ENCODE measurements around the gene GDI1.

GDI1 gene

DNA sequence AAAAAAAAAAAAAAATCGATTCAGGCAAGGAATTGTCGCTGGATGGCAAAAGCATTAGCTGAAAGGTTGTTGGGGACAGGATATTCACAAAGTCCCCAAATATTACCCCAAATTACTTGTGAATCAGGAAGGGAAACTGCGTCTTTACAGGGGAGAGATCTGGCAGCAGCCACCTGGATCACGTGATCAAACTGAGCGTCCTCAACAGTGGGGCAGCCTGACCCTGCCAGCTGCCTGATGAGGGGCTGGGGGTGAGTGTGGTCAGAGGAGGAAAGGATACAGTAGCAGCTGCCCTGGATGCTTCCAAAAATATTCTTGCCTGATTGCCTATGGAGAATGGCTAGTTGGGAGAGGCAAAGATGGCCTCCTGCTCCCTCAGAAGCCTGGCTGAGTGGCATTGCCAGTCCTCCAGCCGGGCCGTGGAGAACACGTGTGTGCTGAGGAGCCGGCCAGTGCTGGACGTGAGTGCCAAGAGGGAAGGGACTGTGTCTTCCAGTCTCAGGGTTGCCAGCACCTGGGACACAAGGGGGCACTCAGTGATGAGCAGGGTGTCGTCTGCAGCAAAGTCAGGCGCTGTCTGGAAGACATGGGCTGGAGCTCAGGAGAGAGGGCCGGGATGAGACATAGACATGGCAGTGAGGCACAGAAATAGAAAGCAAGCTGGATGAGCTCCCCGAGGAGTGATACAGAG is 45.1 kb downstream of the GDI1 start:
- DNase-seq (ENCODE audit: low read depth in 2 of 2), result no peak

DNA sequence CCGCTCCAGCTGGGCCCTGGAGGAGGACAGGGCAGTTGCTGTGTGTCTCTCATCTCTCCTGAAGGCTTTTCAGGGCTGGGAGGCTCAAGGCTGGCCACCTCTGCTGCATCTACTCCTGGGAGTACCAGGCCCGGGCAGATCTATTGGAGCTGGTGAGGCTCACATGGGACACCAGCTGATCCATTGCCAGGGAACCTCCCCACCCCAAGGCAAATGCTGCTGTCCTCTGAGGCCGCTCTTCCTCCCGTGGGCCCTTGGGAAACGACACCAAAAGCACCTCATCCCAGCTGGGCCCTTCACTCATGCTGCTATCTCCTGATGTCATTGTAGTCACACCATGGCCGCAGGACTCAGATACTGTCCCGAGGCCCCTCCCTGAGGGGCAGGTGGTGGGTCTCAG is 45.8 kb downstream of the GDI1 start:
- no peak for DNase-seq (ENCODE audit: low read depth in 2 of 2)

DNA sequence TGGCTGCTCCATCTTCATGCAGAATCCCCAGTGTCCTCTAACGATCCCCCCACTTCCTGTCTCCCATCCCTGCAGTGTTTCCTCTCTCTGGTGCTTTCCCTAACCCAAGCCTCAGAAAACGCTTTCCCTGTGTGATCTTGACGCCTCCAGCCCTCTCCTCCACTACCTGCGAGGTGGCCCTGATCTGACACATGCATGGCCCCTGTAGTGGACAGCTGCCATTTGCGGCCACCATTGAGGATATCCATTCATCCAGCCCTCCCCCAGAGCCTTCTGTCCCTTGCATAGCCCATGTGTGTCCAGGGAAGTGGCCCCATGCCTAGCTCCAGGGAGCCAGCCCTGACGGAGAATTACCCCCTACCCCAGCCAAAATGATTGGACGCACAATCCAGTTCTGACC is 46.4 kb downstream of the GDI1 start:
- DNase-seq (ENCODE audit: low read depth in 2 of 2), result no peak

DNA sequence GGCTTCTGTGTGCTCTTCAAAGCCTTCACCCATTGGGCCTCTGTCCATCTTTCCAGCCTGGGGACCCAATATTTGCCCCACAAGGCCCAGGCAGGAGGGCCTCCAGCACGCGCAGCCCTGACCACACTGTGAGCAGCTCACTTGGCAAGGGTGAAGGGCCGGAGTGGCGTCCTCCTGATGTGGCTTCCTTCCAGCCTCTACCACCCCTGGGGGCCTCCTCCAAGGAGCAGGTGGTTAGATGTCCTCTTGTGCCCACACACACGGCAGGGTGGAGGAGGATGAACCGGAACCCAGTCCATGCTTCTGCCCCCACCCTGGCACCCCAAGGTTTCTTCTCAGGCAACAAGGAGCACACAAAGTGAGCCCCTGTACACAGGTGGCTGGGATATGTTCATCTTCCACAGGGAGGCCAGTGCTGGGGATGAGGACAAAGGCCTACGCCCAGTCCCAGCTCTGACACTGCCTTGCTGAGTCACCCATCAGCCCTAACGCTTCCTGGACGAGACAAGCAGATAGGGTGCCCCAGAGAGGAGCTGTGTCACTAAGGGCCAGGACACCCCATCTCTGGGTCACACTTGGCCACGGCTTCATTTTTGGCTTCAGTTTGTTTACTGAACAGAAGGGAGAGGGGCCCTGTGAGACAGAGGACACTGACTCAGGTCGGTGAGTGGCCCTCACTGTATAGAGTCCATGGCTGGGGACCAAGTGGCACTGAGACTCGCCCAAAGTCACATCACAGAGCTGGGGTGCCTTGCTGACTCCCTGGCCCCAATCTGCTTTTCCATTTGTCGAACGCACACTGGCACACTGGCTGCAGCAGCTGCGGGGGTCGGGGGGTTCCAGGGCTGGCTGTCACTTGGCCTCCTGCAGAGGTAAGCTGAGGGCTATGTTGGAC is 47.5 kb downstream of the GDI1 start:
- no peak for DNase-seq (ENCODE audit: low read depth in 2 of 2)

DNA sequence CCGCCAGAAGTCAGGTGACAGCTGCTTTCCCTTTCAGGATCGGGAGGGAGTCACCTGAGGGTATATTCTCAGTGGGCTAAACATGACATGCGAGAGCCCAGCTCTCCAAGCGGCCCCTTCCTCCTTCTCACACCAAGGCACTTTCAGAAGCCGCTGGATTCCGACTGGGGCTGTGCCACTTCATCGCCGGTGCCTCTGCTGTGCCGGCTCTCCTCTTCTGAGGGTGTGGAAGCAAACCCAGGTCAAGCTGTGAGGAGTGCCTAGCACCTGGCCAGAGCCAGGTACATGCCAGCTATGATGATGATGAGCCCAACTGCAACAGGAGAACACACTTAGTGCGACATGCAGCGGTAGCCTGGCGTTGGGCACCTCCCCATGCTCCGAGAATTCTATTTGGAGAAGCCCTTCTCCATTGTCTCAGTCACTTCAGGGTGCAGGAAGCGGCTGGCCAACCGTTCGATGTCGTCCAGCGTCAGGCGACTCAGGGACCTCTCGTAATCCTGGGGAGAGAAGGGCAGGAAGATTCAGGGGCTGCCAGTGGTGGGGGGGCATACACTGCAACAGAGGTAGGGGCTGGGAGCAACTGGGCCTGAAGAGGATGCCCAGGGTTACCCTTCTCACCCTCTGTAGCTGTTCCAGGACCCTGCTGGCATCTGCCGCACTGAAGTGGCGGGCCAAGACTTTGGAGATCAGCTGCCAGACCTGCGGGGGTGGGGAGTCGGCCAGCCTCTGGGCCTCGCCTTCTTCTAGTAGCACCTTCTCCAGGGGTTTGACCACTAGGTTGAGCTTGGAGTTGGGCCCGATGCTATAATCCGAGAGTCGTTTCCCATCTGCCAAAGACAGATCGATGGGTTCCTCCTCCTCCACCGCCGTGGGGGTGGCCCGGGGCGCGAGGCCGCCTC is 48.4 kb downstream of the GDI1 start:
- DNase-seq (ENCODE audit: low read depth in 2 of 2), result no peak

DNA sequence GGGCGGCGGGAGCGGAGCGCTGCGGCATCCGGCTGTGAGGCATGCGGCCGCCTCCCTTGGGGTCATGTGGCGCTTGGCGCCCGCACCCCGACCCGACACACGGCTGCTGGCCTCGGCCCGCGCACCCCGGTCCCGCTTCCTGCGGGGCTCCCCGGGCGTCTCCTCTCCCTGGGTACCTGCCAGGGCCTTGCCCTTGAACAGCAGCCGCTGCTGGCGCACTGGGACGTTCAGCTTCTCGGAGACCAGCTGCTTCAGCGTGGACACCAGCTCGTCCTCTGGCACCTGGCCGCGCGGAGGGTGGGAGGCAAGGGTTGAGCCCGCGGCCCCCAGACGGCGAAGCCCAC is 49.1 kb downstream of the GDI1 start:
- DNase-seq (ENCODE audit: low read depth in 2 of 2), result peak in 1 of 2 donors; percentile 22

DNA sequence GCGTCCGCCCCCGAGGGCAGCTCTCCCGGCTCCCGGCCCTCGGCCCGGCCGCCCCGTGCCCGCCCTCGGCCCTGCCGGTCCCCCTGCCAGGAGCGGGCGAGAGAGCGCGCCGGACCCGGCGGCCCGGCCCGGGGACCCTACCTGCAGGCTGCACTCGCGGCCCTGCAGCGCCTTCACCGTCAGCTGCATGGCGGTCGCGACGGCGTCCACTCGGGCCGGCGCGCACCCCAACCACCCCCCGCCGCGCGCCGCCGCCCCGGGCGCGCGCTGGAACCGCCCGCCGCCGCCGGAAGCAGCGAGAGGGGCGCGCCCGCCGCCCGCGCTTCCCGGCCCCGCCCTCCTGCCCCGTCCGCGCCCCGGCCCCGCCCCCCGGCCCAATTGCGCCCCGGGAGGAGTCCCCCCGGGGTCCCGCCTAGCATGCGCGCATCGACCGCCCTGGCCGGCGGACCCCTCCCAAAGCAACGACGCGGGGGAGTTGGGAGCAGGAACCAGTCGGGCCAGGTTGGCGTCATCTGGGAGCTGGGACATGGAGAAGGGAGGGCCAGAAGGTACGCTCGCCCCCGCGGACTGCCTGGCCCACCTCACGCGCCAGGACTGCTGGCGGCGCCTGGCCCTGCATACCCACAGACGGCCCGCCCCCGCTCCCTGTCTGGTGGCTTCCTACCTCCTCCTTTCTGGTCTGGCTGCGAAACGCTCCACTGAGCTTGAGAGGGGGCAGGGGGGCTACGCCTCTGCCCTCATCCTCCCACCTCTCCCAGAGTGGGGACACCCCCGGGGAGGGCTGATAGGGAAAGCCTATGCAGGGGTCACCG is 49.6 kb downstream of the GDI1 start, which contains the start of gene UBL4A:
TSS of gene UBL4A (minus strand) at position 220 of the 812 bp plus-strand sequence. CDS start at position 189, 31 bp downstream.
- DNase-seq (ENCODE audit: low read depth in 2 of 2), result peak; percentile 29 to 57

DNA sequence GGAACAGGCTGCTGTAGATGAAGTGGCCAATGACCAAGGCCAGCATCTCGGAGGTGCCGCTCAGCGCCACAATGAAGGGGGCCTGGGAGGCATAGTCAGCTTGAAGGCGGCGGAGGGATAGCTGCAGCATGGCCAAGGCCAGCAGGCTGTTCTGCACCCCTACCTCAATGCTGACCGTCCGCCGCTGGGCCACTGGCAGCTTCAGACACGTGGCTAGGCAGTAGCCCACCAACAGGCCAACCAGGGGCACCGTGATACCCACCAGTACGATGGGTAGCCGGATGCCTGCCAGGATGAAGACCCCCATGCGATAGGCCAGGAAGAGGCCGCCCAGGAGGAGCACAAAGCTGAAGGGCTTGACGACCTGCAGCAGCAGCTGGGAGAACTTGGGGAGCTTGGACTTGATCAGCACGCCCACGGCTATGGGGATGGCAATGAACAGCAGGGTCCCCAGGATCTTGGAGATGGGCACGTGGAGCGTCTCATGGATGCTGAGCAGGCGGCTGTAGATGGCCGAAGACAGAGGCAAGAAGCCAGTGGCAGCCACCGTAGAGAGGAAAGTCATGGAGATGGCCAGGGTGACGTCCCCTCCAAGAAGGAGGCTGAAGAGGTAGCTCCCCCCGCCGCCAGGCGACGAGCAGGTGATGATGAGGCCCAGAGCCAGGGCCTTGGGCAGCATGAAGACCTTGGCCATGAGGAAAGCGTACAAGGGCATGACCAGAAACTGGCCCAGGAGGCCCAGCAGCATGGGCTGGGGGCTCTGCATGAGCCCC is 50.8 kb downstream of the GDI1 start:
- DNase-seq (ENCODE audit: low read depth in 2 of 2), result no peak

DNA sequence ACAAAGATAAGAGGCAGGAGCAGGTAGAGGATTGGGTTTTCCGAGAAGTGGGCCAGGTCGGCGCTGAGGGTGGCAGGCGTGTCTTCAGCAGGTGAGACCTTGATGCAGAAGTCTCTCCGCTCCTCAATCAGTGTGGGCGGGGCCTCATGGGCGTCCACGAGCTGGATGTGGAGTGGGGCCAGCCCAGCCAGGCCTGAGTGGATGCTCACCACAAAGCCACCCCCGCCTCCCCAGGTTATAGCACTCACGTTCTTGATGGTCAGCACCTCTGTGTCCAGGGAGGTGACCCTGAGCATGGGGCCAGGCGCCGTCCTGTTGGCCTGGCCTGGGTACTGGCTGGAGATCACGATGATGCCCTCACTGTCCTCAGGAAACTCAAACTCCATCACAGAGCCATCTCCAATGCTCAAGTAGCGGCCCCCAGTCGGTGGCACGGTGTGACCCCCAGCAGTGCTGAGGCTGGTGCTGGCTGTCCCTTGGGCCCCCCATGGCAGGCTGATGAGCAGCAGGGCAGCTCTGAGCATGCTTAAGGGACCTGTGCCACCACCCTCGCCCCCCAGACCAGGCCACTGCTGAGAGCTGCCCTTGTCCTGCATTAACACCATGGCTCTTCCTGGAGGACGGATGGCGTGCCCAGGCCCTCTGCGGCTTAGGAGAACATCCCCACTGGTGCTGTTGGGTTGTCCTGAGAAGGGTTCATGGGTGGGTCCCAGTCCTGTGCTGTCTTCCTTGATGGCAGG is 51.6 kb downstream of the GDI1 start:
- no peak for DNase-seq (ENCODE audit: low read depth in 2 of 2)

DNA sequence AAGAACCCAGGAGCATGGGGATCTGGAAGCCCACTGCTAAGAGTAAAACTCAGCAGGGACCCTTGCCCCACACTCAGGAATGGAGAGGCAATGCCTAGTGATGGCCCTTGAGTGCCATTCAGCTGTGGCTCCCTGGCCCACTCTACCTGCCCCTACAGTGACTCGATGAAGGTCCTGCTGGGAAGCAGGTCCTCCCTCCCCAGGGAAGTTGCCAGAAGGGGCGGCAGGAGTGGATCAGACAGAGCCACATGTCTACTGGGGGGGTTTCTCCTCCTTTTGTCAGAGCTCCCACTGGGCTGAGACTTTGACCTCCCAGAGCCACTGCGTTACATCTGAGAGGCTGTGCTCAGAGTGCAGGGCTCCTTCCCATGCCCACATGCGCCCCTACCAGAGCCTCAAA is 52.2 kb downstream of the GDI1 start:
- no peak for DNase-seq (ENCODE audit: low read depth in 2 of 2)

DNA sequence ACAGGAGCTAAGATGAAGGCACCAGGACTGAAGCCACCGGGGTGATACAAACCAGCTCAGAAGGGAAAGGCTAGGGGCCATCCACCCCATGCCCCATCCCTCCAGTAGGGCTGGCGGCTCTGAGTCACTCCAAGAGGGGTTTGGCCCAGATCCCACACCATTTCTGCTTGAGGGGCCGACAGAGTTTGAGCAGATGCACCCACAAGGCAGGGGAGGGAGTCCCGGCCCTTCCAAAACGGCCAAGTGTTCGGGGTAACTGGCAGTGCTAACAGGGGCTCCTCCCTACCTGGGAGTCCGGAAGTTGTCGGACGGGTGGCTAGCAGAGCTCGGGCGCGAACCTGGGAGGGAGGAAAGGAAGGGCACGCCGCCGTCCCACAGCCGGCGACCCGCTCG is 53.1 kb downstream of the GDI1 start:
- peak in 1 of 2 donors; percentile 12 for DNase-seq (ENCODE audit: low read depth in 2 of 2)

DNA sequence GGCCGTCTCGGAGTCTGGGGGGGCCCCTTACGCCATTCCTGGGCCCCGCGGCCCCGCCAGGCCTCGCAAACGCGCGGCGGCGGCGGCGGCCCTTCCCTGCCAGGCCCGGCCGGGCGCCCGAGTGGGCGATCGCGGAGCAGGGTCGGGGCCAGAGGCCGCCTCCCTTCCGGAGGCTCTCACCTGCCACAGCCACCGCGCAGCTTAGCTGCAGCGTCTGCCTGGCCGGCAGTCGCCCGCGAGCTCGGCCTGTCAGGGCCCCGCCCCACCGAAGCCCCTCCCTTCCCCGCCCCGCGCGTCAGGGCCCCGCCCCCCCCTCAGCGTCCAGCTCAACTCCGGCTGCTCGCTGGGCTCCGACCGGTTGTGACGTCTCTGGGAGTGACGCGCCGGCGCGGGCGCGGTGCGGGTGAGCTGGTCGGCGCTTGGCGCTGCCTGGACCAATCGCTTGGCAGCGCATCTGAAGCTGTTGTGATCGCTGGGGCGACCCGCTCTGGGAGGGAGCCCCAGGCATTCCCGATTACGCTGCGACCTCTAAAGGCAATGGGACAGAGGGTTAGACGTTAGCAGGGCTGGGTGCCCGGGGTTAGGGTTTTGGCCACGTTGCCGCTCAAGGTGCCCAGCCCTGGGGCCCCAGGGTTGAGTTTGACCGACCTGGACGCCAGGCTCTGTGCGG is 53.6 kb downstream of the GDI1 start, which contains the start of gene SLC10A3:
TSS of gene SLC10A3 (minus strand) at position 216 of the 670 bp plus-strand sequence. CDS start 1,689 bp downstream, outside the sequence.
- DNase-seq (ENCODE audit: low read depth in 2 of 2), result peak; percentile 72 to 83
